ENCODE results near the gene GPSM3. TPM values are rescaled to one million over a fixed set of nuclear protein-coding genes. Genes with fewer than 3 reads are reported as not detected.

GPSM3 gene
- total and polyA plus RNA-seq, 2 of the 13 experiments (the other 11 are each of a cell fraction or from before 2014, with no cell fraction given) = 0.18 to 6.2 TPM

GRCh38 chr6:32195652-32195901 is 3.1 kb upstream of the GPSM3 start (continued):
- TF ChIP-seq TRIM22 (IDR thresholded peaks at IDR 0.05) (no peak), RBAK (CRISPR knock-in tag; IDR thresholded peaks at IDR 0.05) (0 out of 2 replicates have a peak, but pooled peaks have one; percentile 13), KAT2B (IDR thresholded peaks at IDR 0.05; ENCODE audit: borderline replicate concordance, low read depth, low read length) (no peak), MED1 (CRISPR knock-in tag; IDR thresholded peaks at IDR 0.05) (no peak), MTA3 (CRISPR knock-in tag; IDR thresholded peaks at IDR 0.05) (no peak), ZNF34 (CRISPR knock-in tag; IDR thresholded peaks at IDR 0.05; ENCODE audit: borderline replicate concordance) (no peak), ATF3 (CRISPR knock-in tag; IDR thresholded peaks at IDR 0.05) (no peak), CREBL2 (CRISPR knock-in tag; IDR thresholded peaks at IDR 0.05; ENCODE audit: borderline replicate concordance) (no peak), ZC3H4 (CRISPR knock-in tag; IDR thresholded peaks at IDR 0.05; ENCODE audit: borderline replicate concordance) (no peak), SMAD3 (CRISPR knock-in tag; IDR thresholded peaks at IDR 0.05) (no peak), FUBP1 (CRISPR knock-in tag; IDR thresholded peaks at IDR 0.05; ENCODE audit: borderline replicate concordance) (no peak), ETV5 (CRISPR knock-in tag; IDR thresholded peaks at IDR 0.05; ENCODE audit: borderline replicate concordance) (no peak; the same call in 1 of the 2 replicates), LCORL (IDR thresholded peaks at IDR 0.05) (no peak), LCORL (CRISPR knock-in tag; IDR thresholded peaks at IDR 0.05) (no peak; the same call in 1 of the 2 replicates), ZSCAN21 (CRISPR knock-in tag; IDR thresholded peaks at IDR 0.05; ENCODE audit: borderline replicate concordance) (no peak), MATR3 (CRISPR knock-in tag; IDR thresholded peaks at IDR 0.05) (no peak), TOE1 (CRISPR knock-in tag; IDR thresholded peaks at IDR 0.05) (no peak), NKX3-1 (CRISPR knock-in tag; IDR thresholded peaks at IDR 0.05) (no peak), ZNF577 (CRISPR knock-in tag; IDR thresholded peaks at IDR 0.05; ENCODE audit: borderline replicate concordance, low read depth) (no peak), PHF5A (CRISPR knock-in tag; IDR thresholded peaks at IDR 0.05; ENCODE audit: low read depth, unreplicated experiment) (peak; percentile 60), ZNF546 (CRISPR knock-in tag; conservative IDR thresholded peaks at IDR 0.05) (no peak), MTF1 (CRISPR knock-in tag; IDR thresholded peaks at IDR 0.05) (no peak), ZNF101 (CRISPR knock-in tag; IDR thresholded peaks at IDR 0.05; ENCODE audit: borderline replicate concordance, low read depth) (no peak), TBX2 (CRISPR knock-in tag; IDR thresholded peaks at IDR 0.05; ENCODE audit: borderline replicate concordance) (no peak), MAZ (IDR thresholded peaks at IDR 0.05; ENCODE audit: borderline replicate concordance, low read depth, low read length) (peak; percentile 96; the same call in 1 of the 2 replicates), MAZ (CRISPR knock-in tag; IDR thresholded peaks at IDR 0.05; ENCODE audit: low read depth) (no peak; the same call in none of the 2 replicates), ETV6 (CRISPR knock-in tag; conservative IDR thresholded peaks at IDR 0.05) (no peak), ZFP82 (CRISPR knock-in tag; IDR thresholded peaks at IDR 0.05; ENCODE audit: borderline replicate concordance) (no peak), HNF4G (IDR thresholded peaks at IDR 0.05; ENCODE audit: borderline replicate concordance, low read depth, low read length) (no peak), HNF4G (CRISPR knock-in tag; IDR thresholded peaks at IDR 0.05; ENCODE audit: borderline replicate concordance, low read depth) (no peak), SIX4 (CRISPR knock-in tag; IDR thresholded peaks at IDR 0.05) (no peak), SP5 (CRISPR knock-in tag; IDR thresholded peaks at IDR 0.05; ENCODE audit: borderline replicate concordance, low read depth) (peak; percentile 75; the same call in 1 of the 2 replicates)
